Measurements from ENCODE around the gene XK.

- TF ChIP-seq POLR2A (IDR thresholded peaks at IDR 0.05) = no peak
- TF ChIP-seq CTCF (IDR thresholded peaks at IDR 0.05 in 4 of 5, conservative IDR thresholded peaks at IDR 0.05 in 1 of 5) = no peak
Measured at GRCh38 chrX:37676811-37677210, 8.8 kb upstream of the XK start.

Measured in gastrocnemius medialis (tissue), 4 donors.